T-helper 17 cell (primary cell): ENCODE data around the gene ZNF274. TPM values are rescaled to one million over a fixed set of nuclear protein-coding genes. Genes with fewer than 3 reads are reported as not detected.

ENCODE experiments used
- total RNA-seq, 4 donors: library from RNA in 2 of 4; stranded (reverse) in 2 of 4; gene quantifications; one replicate each; pipeline ENCODE4 v1.2.3 and lab custom pipeline; 2022 to 2026

Gene ZNF274
- total RNA-seq, 2 donors from 2014 or later, result 30.4 to 41.0 TPM

Other genes with a start within 250 kb of the ZNF274 start
- 1 to 10 TPM; 2.7 to 6.5 TPM for gene ZNF418, start 247.7 kb upstream of the ZNF274 start, total RNA-seq
- gene ZNF256, start 235.4 kb upstream of the ZNF274 start, total RNA-seq, result 10 to 100 TPM; 11.9 to 12.6 TPM
- under 1 TPM; 0.37 to 0.65 TPM for gene C19orf18, start 208.5 kb upstream of the ZNF274 start, total RNA-seq
- 1 to 10 TPM; 7.1 TPM for gene ZNF606, start 180.2 kb upstream of the ZNF274 start, total RNA-seq
- gene ZSCAN1, start 149.0 kb upstream of the ZNF274 start, total RNA-seq, result not detected
- gene ZNF135, start 123.8 kb upstream of the ZNF274 start, total RNA-seq, result under 1 TPM; 0.16 to 0.57 TPM
- 10 to 100 TPM; 29.3 to 30.7 TPM for gene ZSCAN18, start 84.8 kb upstream of the ZNF274 start, total RNA-seq
- 10 to 100 TPM; 10.8 to 12.5 TPM for gene ZNF329, start 32.3 kb upstream of the ZNF274 start, total RNA-seq
- 10 to 100 TPM; 13.4 to 15.0 TPM for gene ZNF544, start 45.9 kb downstream of the ZNF274 start, total RNA-seq
- 1 to 10 TPM; 5.6 to 6.6 TPM for gene ZNF8, start 95.9 kb downstream of the ZNF274 start, total RNA-seq
- gene ERVK3-1, start 122.3 kb downstream of the ZNF274 start, total RNA-seq, result 100 to 1,000 TPM; 108 to 110 TPM
- 1 to 10 TPM; 1.5 to 1.7 TPM for gene ZSCAN22, start 143.9 kb downstream of the ZNF274 start, total RNA-seq
- gene A1BG, start 170.4 kb downstream of the ZNF274 start, total RNA-seq, result 10 to 100 TPM; 16.0 to 21.7 TPM
- gene ZNF497, start 179.7 kb downstream of the ZNF274 start, total RNA-seq, result 1 to 10 TPM in 1 of 2 donors, under 1 TPM in 1; 0.55 to 1.6 TPM
- 1 to 10 TPM; 1.2 to 1.6 TPM for gene ZNF837, start 198.0 kb downstream of the ZNF274 start, total RNA-seq
- 1,000 to 10,000 TPM; 1,065 to 1,239 TPM for gene RPS5, start 204.2 kb downstream of the ZNF274 start, total RNA-seq
- not detected for gene RNF225, start 212.6 kb downstream of the ZNF274 start, total RNA-seq
- 1 to 10 TPM; 3.0 to 5.4 TPM for gene ZNF584, start 225.6 kb downstream of the ZNF274 start, total RNA-seq